GM23338 (cell line): ENCODE results near the gene CTU2.

Experiments
- CREB1 ChIP-seq: fragments of 250-450 bp; sonication (Bioruptor Pico); IDR thresholded peaks from 2 replicates; pipeline ENCODE4 v1.5.0; 2020; ENCODE audit warnings: low read depth, mild to moderate bottlenecking, moderate library complexity
- CTCF ChIP-seq, 2 experiments: fragments of 200-600 bp in 1 of 2; sonication (generic) in 1 of 2; conservative IDR thresholded peaks; 2 replicates each; pipeline versions ENCODE4 v1.5.1 to v1.6.1; 2016 to 2017; ENCODE audit warnings: antibody characterized with exemption in 2 of 2, low read depth in 2 of 2, mild to moderate bottlenecking in 2 of 2, moderate library complexity in 1 of 2
- POLR2AphosphoS5 ChIP-seq: IDR thresholded peaks from 2 replicates; pipeline ENCODE4 v1.6.1; 2016; ENCODE audit warnings: antibody characterized with exemption, low read depth

- TF ChIP-seq POLR2AphosphoS5 (no peak), CREB1 (CRISPR knock-in tag) (no peak), CTCF (conservative IDR thresholded peaks at IDR 0.05; ENCODE audit: low read depth in 2 of 2) (no peak)
Measured at GRCh38 chr16:88695218-88695617, 11.1 kb upstream of the CTU2 start.
